HG03064 (cell line): Measurements from ENCODE around the gene ZNF148.

ENCODE experiments used
- ATAC-seq: cut with Tn5 transposase; IDR thresholded peaks from one replicate; pipeline ENCODE4 v1.9.1; 2021; ENCODE audit warnings: low read depth; ENCODE audit not compliant: unreplicated experiment

ZNF148 gene

GRCh38 chr3:125289429-125289981 lies 85.6 kb downstream of the ZNF148 start:
- no peak for ATAC-seq

- ATAC-seq = no peak
These were observed 87.9 kb downstream of the ZNF148 start for GRCh38 chr3:125287248-125287647.

GRCh38 chr3:125281381-125281780 lies 93.7 kb downstream of the ZNF148 start:
- no peak for ATAC-seq

DNA sequence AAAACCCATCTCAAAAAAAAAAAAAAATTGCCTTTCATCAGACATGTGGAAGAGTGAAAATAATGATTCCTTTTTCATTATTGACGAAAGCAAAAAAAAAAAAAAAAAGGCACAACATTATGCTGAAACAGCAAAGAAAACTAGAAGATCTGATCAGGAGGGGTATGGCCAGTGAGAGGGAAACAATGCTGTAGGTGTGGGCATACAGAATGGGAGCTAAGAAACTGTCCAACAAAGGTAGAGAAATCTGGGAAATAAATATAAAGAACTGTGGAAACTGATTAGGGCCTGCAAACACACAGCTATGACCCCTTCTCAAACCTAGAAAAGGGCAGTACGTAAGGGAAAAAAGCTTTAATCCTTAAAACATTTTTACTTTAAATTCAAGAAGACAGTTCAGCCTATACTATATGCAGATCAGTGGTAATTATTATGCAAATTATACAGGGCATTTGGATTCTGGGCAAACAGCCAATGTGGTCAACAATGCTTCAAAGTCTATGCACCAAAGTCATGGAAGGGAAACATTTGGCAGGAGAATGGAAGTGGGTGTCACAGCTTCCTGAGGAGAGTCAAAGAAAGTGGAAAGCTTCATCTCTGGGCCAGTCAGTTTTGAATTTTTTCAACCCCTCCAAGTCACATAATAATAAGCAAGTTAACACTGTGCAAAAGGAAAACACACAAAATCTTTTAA lies 94.3 kb downstream of the ZNF148 start:
- ATAC-seq = no peak

DNA sequence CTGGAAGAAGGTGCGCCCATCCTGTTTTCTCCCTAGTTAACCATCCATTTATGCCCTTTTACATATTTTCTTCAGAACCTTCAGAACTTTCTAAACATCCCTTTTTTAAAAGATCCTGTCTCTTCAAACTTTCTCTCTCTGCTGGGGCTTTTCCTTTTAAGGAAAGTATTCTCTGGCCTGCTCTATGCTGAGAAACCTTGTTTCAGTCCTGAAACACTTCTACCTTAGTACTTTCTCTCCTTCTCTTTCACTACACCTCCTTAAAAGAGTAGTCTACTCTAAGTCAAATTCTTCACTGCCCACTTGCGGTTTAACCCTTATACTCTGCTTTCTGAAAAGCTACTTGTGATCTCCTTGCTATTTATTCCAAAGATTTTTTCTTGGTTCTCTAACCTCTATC lies 97.0 kb downstream of the ZNF148 start:
- no peak for ATAC-seq

- ATAC-seq = no peak
These were observed 104.0 kb downstream of the ZNF148 start for GRCh38 chr3:125271127-125271526.

DNA sequence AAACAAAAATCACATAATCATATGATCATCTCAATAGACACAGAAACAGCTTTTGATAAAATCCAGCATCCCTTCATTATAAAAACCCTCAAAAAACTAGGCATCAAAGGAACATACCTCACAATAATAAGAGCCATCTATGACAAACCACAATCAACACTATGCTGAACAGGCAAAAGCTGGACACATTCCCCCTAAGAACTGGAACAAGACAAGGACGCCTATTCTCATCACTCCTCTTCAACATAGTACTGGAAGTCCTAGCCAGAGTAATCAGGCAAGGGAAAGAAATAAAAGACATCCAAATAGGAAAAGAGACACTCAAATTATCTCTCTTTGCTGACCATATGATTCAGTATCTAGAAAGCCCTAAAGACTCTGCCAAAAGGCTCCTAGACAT lies 107.7 kb downstream of the ZNF148 start:
- no peak for ATAC-seq

GRCh38 chr3:125266971-125267370 lies 108.2 kb downstream of the ZNF148 start:
- ATAC-seq = no peak

DNA sequence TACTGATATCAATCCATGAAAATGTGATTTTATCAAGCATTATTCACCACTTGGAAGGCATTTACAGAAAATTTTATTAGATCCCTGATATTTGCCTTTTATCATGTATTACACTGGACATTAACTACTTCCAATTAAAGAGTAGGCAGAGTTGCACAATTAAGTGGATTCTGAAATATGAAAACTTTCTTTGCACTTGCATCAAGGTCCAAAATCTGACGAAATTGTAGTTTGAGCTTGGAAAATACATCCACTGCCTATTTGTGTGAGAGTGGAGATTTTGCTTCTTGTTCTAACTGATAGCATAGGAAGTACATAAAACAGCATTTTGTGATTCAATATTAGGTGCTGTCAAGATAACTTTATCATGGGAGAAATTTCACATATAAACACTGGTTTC lies 113.0 kb downstream of the ZNF148 start:
- no peak for ATAC-seq

DNA sequence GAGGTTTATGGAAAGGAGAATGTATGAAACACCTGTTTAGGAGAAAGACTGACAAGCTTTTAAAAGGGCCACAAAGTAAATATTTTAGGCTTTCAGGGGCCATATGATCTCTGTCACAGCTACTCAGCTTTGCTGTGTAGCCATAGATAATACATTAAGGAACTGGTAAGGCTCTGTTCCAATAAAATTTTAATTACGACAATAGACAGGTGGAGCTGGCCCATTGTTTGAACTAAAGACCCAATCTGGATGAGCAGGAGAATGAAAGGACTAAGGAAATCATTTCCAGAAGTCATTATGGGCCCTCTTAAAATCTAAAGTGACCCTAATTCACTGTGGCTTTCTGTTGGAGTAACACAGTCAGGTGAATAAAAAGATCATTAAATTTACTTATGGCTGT lies 114.1 kb downstream of the ZNF148 start:
- no peak for ATAC-seq

- no peak for ATAC-seq
These were observed 115.0 kb downstream of the ZNF148 start for GRCh38 chr3:125260158-125260557.

DNA sequence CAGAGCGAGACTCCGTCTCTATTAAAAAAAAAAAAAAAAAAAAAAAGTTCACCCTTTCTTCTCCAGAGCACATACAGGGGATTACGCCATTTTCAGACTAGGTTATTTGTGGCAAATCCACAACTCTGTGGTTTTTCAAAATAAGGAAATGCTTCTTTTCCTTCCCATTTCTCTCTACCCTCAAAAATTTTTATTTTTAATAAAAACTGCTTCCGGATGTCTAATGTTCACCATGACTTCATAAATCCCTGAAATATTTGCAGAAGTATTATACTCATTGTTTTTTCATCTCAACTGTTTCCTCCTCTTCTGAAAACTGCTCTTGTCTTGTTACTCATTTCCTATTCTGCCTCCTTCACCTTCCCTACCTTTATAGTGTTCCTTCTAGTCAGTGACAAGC lies 117.6 kb downstream of the ZNF148 start:
- ATAC-seq = no peak

GRCh38 chr3:125256675-125257074 lies 118.5 kb downstream of the ZNF148 start:
- ATAC-seq = no peak

GRCh38 chr3:125250973-125251372 lies 124.2 kb downstream of the ZNF148 start:
- ATAC-seq = no peak

DNA sequence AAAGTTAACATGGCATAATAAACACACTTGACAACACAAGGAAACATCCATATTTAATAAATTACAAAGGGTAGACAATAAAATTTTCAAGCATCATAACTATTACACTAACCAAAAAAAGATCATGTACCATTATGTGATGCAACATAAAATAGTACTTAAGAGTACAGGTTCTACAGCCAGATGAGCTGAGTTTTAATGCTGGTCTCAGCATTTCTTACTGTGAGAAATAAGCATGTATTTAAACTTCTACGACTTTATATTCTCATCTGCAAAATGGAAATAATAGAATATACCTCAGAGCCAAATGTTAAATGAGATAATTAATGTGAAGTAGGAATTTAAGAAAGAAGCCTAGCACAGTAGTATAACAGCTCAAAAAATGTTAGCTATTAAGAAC lies 128.9 kb downstream of the ZNF148 start:
- ATAC-seq = no peak

GRCh38 chr3:125245521-125245920 lies 129.6 kb downstream of the ZNF148 start:
- ATAC-seq = no peak

- ATAC-seq = no peak
These were observed 134.6 kb downstream of the ZNF148 start for GRCh38 chr3:125240496-125240895.

DNA sequence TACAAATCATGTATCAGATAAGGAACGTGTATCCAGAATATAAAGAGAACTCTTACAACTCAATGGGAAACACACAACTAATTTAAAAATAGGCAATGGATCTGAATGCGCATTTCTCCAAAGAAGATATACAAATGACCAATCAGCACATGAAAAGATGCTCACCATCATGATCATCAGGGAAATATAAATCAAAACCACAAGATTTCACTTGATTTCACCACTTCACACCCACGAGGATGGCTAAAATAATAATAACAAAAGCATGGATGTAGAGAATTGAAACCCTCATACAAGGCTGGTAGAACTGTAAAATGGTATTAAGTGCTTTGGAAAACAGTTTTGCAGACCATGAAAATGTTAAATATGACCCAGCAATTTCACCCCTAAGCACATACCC lies 135.9 kb downstream of the ZNF148 start:
- ATAC-seq = no peak

- no peak for ATAC-seq
These were observed 136.4 kb downstream of the ZNF148 start for GRCh38 chr3:125238759-125239158.

GRCh38 chr3:125236331-125236903 lies 138.7 kb downstream of the ZNF148 start:
- no peak for ATAC-seq

GRCh38 chr3:125234831-125235230 lies 140.3 kb downstream of the ZNF148 start:
- ATAC-seq = no peak

GRCh38 chr3:125232401-125232800 lies 142.7 kb downstream of the ZNF148 start:
- no peak for ATAC-seq
